Spleen (tissue), 11 donors: ENCODE results near the gene ZNF665. TPM values are rescaled to one million over a fixed set of nuclear protein-coding genes. Genes with fewer than 3 reads are reported as not detected.
"Not testable (repeated sequence)": the region's sequence is repeated elsewhere in the genome, so short reads cannot be mapped to it uniquely, and the experiment has no call there.

Source experiments
- DNase-seq: peaks from one replicate; pipeline ENCODE4 v3.0.0-alpha.2; 2020
- H3K27ac ChIP-seq, 8 donors: fragments of 200-600 bp; sonication (generic) in 7 of 8; 1 replicate in 4 of 8; 2 replicates in 4 of 8; pipeline versions ENCODE4 v1.5.0 to v1.8.0; 2016 to 2021; ENCODE audit warnings: inconsistent platforms in 4 of 8, mild to moderate bottlenecking in 4 of 8, moderate library complexity in 1 of 8
- H3K27me3 ChIP-seq, 7 donors: fragments of 200-600 bp; sonication (generic) in 6 of 7; replicated peaks in 1 of 7; 1 replicate in 4 of 7; 2 replicates in 3 of 7; pipeline versions ENCODE4 v1.5.0 to v1.8.0; 2016 to 2021; ENCODE audit warnings: inconsistent platforms in 3 of 7, mild to moderate bottlenecking in 1 of 7
- H3K36me3 ChIP-seq, 6 donors: fragments of 200-600 bp; sonication (generic) in 5 of 6; 1 replicate in 4 of 6; 2 replicates in 2 of 6; pipeline versions ENCODE4 v1.5.0 to v1.8.0; 2016 to 2021; ENCODE audit warnings: inconsistent platforms in 2 of 6
- H3K4me1 ChIP-seq, 6 donors: fragments of 200-600 bp; sonication (generic) in 5 of 6; 1 replicate in 3 of 6; 2 replicates in 3 of 6; pipeline versions ENCODE4 v1.5.0 to v1.8.0; 2016 to 2021; ENCODE audit warnings: inconsistent platforms in 3 of 6
- H3K4me3 ChIP-seq, 8 donors: fragments of 200-600 bp; sonication (generic) in 7 of 8; 1 replicate in 4 of 8; 2 replicates in 4 of 8; pipeline versions ENCODE4 v1.5.0 to v1.8.0; 2016 to 2021; ENCODE audit warnings: inconsistent platforms in 4 of 8, mild to moderate bottlenecking in 4 of 8, moderate library complexity in 2 of 8
- H3K9me3 ChIP-seq, 8 donors: fragments of 200-600 bp; sonication (generic) in 7 of 8; 1 replicate in 4 of 8; 2 replicates in 4 of 8; pipeline versions ENCODE4 v1.5.0 to v1.8.0; 2016 to 2021; ENCODE audit warnings: inconsistent platforms in 4 of 8
- POLR2A ChIP-seq, 3 donors: fragments of 450-650 bp; IDR thresholded peaks; one replicate each; pipeline ENCODE4 v1.5.1; 2017; ENCODE audit warnings: antibody characterized with exemption in 3 of 3, mild to moderate bottlenecking in 1 of 3
- POLR2AphosphoS5 ChIP-seq, 3 donors: sonication (generic); formaldehyde crosslinking; IDR thresholded peaks; one replicate each; pipeline ENCODE4 v1.5.1; 2017; ENCODE audit warnings: antibody characterized with exemption in 3 of 3
- WGBS, 5 donors: extraction: QIAGEN DNeasy Blood & Tissue Kit in 3 of 5; methylation state at CpG; one replicate each; pipeline versions ENCODE4 v1.1.5 to v1.1.7; 2013 to 2018; 5-methylcytosine and 5-hydroxymethylcytosine counted together
- intact Hi-C: fragments of 100-400 bp; cut with DNase I; formaldehyde crosslinking; loops from one replicate; pipeline ENCODE4 v1.15.0; 2023; ENCODE audit warnings: low total_unique reads
- polyA plus RNA-seq, 3 donors: library from polyadenylated mRNA; stranded (reverse); fragments of 200-250 nt; gene quantifications; one replicate each; pipeline ENCODE4 v1.2.1, GENCODE V29; 2013
- total RNA-seq, 7 donors: library from RNA; depleted of rRNA in 3 of 7; stranded (reverse); fragments of >200 nt in 3 of 7; fragmentation: NEBNext Ultra II Directional in 4 of 7; extraction: Animal tissue kit (Norgen Biotek cat#: 25700) in 4 of 7; gene quantifications; one replicate each; pipeline versions ENCODE4 v1.1.0 to v1.2.1, GENCODE V29; 2016 to 2021
- TF ChIP-seq, protein P1 (sequence below), 11 experiments: fragments of 200-600 bp in 7 of 11; fragments of 450-650 bp in 4 of 11; sonication (generic) in 4 of 11; IDR thresholded peaks in 8 of 11; conservative IDR thresholded peaks in 3 of 11; 1 replicate in 7 of 11; 2 replicates in 4 of 11; pipeline versions ENCODE4 v1.4.0 to v1.8.0; 2016 to 2021; ENCODE audit warnings: antibody characterized with exemption in 11 of 11, inconsistent platforms in 4 of 11, mild to moderate bottlenecking in 1 of 11
- donor health status: healthy with polysubstance abuse.
- donor health status: DM: no; HTN: no; CAD: no; lungs with moderate emphysema.
- donor health status: DM: no; HTN: no; CAD: no.
- donor health status: Bipolar disorder and iron deficiency.
- donor health status: healthy.
- donor health status: DM: no; HTN: no; CAD: no.
- donor health status: DM: yes; HTN: yes; CAD: no.

ZNF665 gene
- total and polyA plus RNA-seq, 10 donors = 1.9 to 7.3 (median 4.1) TPM

DNA sequence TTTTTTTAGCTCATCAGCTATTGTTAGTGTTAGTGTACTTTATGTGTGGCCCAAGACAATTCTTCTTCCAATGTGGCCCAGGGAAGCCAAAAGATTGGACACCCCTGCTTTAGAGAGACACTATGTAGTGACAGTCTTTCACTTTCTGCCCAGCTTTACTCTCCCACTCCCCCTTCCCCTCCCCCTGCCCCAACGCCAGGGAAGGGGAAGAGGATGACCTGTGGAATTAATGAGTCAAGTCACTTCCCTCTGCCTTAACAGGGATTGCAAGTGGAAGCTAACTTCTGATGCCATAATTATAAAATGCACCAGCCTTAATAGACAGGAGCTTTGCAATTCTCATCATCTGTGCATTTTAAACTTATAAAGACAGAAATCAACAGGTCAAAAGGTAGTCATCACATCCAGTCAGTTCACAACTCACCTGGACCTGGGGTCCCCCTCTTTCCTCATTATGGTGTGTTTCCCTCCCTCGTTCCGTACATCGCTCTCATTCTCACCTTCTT lies 62.0 kb downstream of the ZNF665 start:
- WGBS, 5 donors = 63 to 91% (median 73%) methylated on average over 3 to 4 of the region's 4 CpGs
- peaks cover 0 to 29% (median 13%) of the 10 kb centered on the region in 6 donors for H3K4me1 ChIP-seq
- H3K9me3 ChIP-seq = peaks cover 0 to 63% (median 39%) of the 10 kb centered on the region in 8 donors
- H3K36me3 ChIP-seq = no peaks in the 10 kb centered on the region
- DNase-seq = no peak
- peak overlapping the region in 1 of 8 donors; percentile 69 for H3K4me3 ChIP-seq
- H3K27ac ChIP-seq = peak overlapping the region in 6 of 8 donors; percentile 22 to 88 (median 86)
- intact Hi-C loops = loop anchor here (10.0 kb wide), 1 partner anchor 56 kb away; no protein-coding TSS in a partner anchor
- TF ChIP-seq, protein P1, sequence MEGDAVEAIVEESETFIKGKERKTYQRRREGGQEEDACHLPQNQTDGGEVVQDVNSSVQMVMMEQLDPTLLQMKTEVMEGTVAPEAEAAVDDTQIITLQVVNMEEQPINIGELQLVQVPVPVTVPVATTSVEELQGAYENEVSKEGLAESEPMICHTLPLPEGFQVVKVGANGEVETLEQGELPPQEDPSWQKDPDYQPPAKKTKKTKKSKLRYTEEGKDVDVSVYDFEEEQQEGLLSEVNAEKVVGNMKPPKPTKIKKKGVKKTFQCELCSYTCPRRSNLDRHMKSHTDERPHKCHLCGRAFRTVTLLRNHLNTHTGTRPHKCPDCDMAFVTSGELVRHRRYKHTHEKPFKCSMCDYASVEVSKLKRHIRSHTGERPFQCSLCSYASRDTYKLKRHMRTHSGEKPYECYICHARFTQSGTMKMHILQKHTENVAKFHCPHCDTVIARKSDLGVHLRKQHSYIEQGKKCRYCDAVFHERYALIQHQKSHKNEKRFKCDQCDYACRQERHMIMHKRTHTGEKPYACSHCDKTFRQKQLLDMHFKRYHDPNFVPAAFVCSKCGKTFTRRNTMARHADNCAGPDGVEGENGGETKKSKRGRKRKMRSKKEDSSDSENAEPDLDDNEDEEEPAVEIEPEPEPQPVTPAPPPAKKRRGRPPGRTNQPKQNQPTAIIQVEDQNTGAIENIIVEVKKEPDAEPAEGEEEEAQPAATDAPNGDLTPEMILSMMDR (IDR thresholded peaks at IDR 0.05 in 8 of 11, conservative IDR thresholded peaks at IDR 0.05 in 3 of 11) = no peak
- TF ChIP-seq POLR2AphosphoS5 (IDR thresholded peaks at IDR 0.05) = no peak
- TF ChIP-seq POLR2A (IDR thresholded peaks at IDR 0.05) = no peak
- H3K27me3 ChIP-seq = peaks cover 0 to 10% (median 0%) of the 10 kb centered on the region in 7 donors

DNA sequence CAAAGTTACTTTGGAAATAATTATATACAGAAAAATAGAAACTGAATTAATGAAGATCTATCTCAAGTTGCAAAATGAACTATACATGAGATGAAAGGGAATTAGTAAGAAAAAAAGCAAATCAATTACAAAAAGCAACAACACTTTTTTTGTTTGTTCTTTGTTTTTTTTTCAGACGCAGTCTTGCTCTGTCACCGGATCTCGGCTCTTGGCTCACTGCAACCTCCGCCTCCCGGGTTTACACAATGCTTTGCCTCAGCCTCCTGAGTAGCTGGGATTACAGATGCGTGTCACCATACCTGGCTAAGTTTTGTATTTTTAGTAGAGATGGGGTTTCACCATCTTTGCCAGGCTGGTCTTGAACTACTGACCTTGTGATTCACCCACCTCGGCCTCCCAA lies 62.7 kb downstream of the ZNF665 start:
- H3K27ac ChIP-seq = peak overlapping the region in 5 of 8 donors; percentile 82 to 88 (median 86)
- WGBS, 5 donors = 77 to 85% (median 80%) methylated on average over 7 of the region's 7 CpGs
- H3K4me1 ChIP-seq = peaks cover 0 to 31% (median 13%) of the 10 kb centered on the region in 6 donors
- H3K4me3 ChIP-seq = no peak overlapping the region
- peaks cover 0 to 10% (median 0%) of the 10 kb centered on the region in 7 donors for H3K27me3 ChIP-seq
- no peak for TF ChIP-seq POLR2A (IDR thresholded peaks at IDR 0.05)
- TF ChIP-seq POLR2AphosphoS5 (IDR thresholded peaks at IDR 0.05) = peak in 2 of 3 donors; percentile 58 to 61
- DNase-seq = no peak
- intact Hi-C loops = loop anchor here (10.0 kb wide), 1 partner anchor 56 kb away; no protein-coding TSS in a partner anchor
- H3K9me3 ChIP-seq = peaks cover 0 to 61% (median 33%) of the 10 kb centered on the region in 8 donors
- no peaks in the 10 kb centered on the region for H3K36me3 ChIP-seq

DNA sequence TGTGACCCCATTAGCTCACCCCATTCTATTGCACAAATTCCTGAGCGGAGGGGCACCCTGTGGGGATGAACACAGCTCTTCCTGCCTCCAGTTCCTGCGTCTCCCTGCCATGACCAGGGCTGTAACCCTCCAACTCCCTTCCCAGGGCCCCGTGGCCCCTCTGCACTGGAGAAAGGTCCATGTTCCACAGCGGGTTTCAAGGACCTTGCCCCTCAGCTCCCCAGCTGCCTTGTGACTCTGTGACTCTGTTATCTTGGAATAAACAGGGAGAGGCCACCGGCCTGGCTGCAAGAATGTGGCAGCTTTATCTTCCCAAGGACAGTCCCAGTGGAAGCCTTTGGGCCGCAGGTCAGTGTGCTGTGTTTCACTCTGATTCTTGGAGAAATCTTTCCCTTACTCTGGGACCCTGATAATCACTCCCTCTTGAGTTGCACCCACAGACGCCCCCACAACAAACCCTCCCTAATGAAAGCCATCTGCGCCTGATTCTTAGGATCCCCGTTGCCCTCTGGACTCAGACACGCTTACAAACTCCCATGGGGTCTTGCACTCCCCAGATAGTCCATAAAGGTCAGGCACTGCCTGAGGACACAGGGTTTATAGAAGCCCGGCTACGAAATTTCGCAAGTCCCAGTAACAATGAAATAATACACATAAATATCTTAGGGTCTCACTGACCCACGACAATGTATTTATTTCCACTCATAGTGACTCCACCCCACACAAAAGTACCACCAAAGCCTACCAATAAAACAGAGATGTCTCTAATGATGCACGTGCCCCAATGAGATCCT lies 66.2 kb downstream of the ZNF665 start:
- intact Hi-C loops, DNase-seq, H3K4me3 ChIP-seq, H3K27me3 ChIP-seq, H3K36me3 ChIP-seq: not testable (repeated sequence)
- 68 to 79% (median 72%) methylated on average over 8 to 9 of the region's 15 CpGs for WGBS, 5 donors
- Histone ChIP-seq H3K27ac (peak overlapping the region in 6 of 8 donors; percentile 3 to 75 (median 62)), H3K9me3 (peaks cover 0 to 61% (median 7%) of the 10 kb centered on the region in 8 donors), H3K4me1 (peaks cover 0 to 41% (median 12%) of the 10 kb centered on the region in 6 donors)

DNA sequence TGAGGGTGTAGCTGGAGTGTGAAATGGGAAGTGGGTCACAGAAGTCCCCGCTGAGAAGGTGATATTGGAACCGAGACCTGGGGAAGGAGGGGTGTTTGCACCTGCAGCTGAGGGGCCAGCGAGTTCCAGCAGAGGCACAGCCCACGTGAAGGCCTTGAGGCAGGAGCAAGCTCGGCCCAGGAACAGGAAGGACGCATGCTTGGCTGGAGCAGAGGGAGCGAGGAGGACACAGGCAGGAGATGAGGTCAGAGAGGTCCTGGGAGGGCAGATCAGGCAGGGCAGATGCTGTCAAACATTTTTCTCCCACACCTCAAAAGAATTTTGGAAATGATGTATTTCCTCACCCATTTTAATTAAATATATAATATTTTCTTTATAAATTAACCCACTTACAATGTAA lies 69.8 kb downstream of the ZNF665 start:
- Histone ChIP-seq H3K36me3 (no peaks in the 10 kb centered on the region), H3K4me3 (no peak overlapping the region), H3K9me3 (peaks cover 0 to 69% (median 18%) of the 10 kb centered on the region in 8 donors), H3K4me1 (peaks cover 0 to 27% (median 3%) of the 10 kb centered on the region in 6 donors), H3K27ac (peak overlapping the region in 6 of 8 donors; percentile 9 to 63 (median 58)), H3K27me3 (no peaks in the 10 kb centered on the region)
- 54 to 76% (median 69%) methylated on average over 7 of the region's 7 CpGs for WGBS, 5 donors
- peak; percentile 76 for DNase-seq
- intact Hi-C loops = no loop called here
- TF ChIP-seq POLR2A (IDR thresholded peaks at IDR 0.05) = no peak
- TF ChIP-seq POLR2AphosphoS5 (IDR thresholded peaks at IDR 0.05) = peak; percentile 60 to 76 (median 65)

Other genes starting within 250 kb of the ZNF665 start
- 10 to 100 TPM in 5 of 7 donors, 1 to 10 TPM in 2; 8.1 to 16.1 (median 12.5) TPM for gene ZNF816, start 230.5 kb downstream of the ZNF665 start, total RNA-seq
- gene ZNF816, start 230.5 kb downstream of the ZNF665 start, polyA plus RNA-seq = 1 to 10 TPM; 4.1 to 7.2 (median 4.7) TPM
- gene ERVV-1, start 179.4 kb downstream of the ZNF665 start, total RNA-seq = not detected
- gene ERVV-1, start 179.4 kb downstream of the ZNF665 start, polyA plus RNA-seq = not detected
- not detected for gene ERVV-2, start 148.6 kb downstream of the ZNF665 start, total RNA-seq
- not detected for gene ERVV-2, start 148.6 kb downstream of the ZNF665 start, polyA plus RNA-seq
- 100 to 1,000 TPM in 3 of 7 donors, 10 to 100 TPM in 4; 80.3 to 154 (median 98.6) TPM for gene ZNF160, start 89.9 kb downstream of the ZNF665 start, total RNA-seq
- 10 to 100 TPM; 14.4 to 30.1 (median 17.3) TPM for gene ZNF160, start 89.9 kb downstream of the ZNF665 start, polyA plus RNA-seq
- gene ZNF415, start 60.4 kb downstream of the ZNF665 start, total RNA-seq = 10 to 100 TPM in 5 of 7 donors, 1 to 10 TPM in 2; 7.3 to 17.0 (median 12.8) TPM
- 1 to 10 TPM; 2.8 to 5.6 (median 4.8) TPM for gene ZNF415, start 60.4 kb downstream of the ZNF665 start, polyA plus RNA-seq
- 10 to 100 TPM; 20.2 to 41.5 (median 31.2) TPM for gene ZNF347, start 34.3 kb downstream of the ZNF665 start, total RNA-seq
- gene ZNF347, start 34.3 kb downstream of the ZNF665 start, polyA plus RNA-seq = 1 to 10 TPM; 2.9 to 5.9 (median 3.8) TPM
- gene ZNF677, start 61.5 kb upstream of the ZNF665 start, total RNA-seq = 10 to 100 TPM; 14.6 to 30.2 (median 20.3) TPM
- 1 to 10 TPM; 8.3 to 8.8 (median 8.3) TPM for gene ZNF677, start 61.5 kb upstream of the ZNF665 start, polyA plus RNA-seq
- gene VN1R2, start 64.9 kb upstream of the ZNF665 start, total RNA-seq = not detected
- gene VN1R2, start 64.9 kb upstream of the ZNF665 start, polyA plus RNA-seq = not detected
- not detected for gene VN1R4, start 74.4 kb upstream of the ZNF665 start, total RNA-seq
- not detected for gene VN1R4, start 74.4 kb upstream of the ZNF665 start, polyA plus RNA-seq
- gene ZNF845, start 140.4 kb upstream of the ZNF665 start, total RNA-seq = 10 to 100 TPM in 2 of 7 donors, 1 to 10 TPM in 5; 7.1 to 10.5 (median 8.6) TPM
- 1 to 10 TPM; 2.0 to 3.0 (median 2.3) TPM for gene ZNF845, start 140.4 kb upstream of the ZNF665 start, polyA plus RNA-seq
- gene ZNF525, start 172.3 kb upstream of the ZNF665 start, total RNA-seq = 10 to 100 TPM in 5 of 7 donors, 1 to 10 TPM in 2; 7.9 to 20.6 (median 15.3) TPM
- gene ZNF525, start 172.3 kb upstream of the ZNF665 start, polyA plus RNA-seq = 1 to 10 TPM; 6.1 to 7.5 (median 7.4) TPM
- gene ZNF765, start 201.8 kb upstream of the ZNF665 start, total RNA-seq = 10 to 100 TPM in 6 of 7 donors, 1 to 10 TPM in 1; 9.3 to 15.9 (median 12.1) TPM
- 1 to 10 TPM; 2.2 to 4.6 (median 2.6) TPM for gene ZNF765, start 201.8 kb upstream of the ZNF665 start, polyA plus RNA-seq
- 10 to 100 TPM in 6 of 7 donors, 1 to 10 TPM in 1; 8.3 to 14.2 (median 11.1) TPM for gene ZNF761, start 238.6 kb upstream of the ZNF665 start, total RNA-seq
- 1 to 10 TPM; 5.9 to 7.6 (median 6.1) TPM for gene ZNF761, start 238.6 kb upstream of the ZNF665 start, polyA plus RNA-seq